M059J (cell line): ENCODE data around the gene SMG6. TPM values are rescaled to one million over a fixed set of nuclear protein-coding genes. Genes with fewer than 3 reads are reported as not detected.
A peak's percentile ranks its signal among the peaks of the same experiment; 100 is the strongest.
"Not testable (repeated sequence)": the region's sequence is repeated elsewhere in the genome, so short reads cannot be mapped to it uniquely, and the experiment has no call there.

Experiments
- DNase-seq: peaks from one replicate; pipeline ENCODE4 v3.0.0-alpha.2; 2012; ENCODE audit warnings: low read depth
- total RNA-seq: library from RNA; depleted of rRNA; stranded (reverse); fragments of >200 nt; shearing (Covaris generic); gene quantifications from 2 replicates; pipeline ENCODE4 v1.2.3, GENCODE V29; 2014

Gene SMG6
- total RNA-seq, 1 experiment from 2014 or later = 36.8 TPM

DNA sequence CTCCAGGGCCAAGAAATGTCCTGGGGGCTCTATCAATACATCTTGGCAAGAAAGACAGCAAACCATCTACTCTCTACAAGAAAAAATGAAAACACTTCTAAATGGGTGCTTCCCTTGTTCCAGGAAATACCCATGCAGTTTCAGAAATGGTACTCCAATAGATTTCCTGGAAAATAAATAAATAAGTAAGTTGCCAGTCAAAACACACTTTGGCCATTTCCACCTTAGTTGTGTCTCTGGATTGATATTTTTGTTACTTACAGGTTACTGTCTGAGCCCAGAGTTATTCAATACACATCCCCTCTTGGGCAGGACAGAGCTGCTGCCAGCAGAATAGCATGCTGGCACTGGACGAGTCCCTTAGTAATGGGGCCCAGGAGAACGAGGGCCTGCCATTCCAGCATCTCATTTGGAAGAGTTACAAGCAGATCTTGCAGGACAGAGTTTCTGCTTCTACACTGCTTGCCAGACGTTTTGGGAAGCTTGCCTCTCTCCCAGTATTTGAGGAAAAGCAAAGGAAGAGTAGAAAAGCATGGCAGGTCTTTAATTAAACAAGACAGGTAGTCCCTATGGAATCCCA is 100.5 kb downstream of the SMG6 start:
- DNase-seq = no peak

DNA sequence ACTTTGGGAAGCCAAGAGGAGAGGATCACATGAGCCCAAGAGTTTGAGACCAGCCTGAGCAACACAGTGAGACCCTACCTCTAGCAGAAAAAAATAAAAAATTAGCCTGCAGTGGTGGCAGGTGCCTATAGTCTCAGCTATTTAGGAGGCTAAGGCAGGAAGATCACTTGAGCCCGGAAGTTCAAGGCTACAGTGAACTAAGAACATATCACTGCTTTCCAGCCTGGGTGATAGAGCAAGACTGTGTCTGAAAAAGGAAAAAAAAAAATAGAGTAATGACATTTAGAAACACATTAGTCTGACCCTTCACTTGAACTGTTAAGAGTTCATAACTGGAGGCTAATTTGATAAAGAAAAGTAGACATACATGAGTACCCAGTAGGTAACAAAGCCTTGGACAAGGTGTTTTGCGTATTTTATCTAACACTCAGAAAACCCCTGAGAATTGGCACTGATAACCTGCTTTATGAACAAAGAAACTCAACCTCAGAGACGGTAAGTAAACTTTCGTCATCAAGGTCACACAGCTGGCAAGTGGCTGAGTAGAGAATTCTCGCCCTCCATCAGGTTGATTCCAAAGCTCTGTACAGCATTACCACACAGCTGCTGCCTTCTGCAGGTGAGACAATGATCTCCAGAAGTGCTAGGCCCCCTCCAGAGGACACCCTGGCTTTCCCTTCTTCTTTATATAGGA is 101.1 kb downstream of the SMG6 start:
- no peak for DNase-seq

DNA sequence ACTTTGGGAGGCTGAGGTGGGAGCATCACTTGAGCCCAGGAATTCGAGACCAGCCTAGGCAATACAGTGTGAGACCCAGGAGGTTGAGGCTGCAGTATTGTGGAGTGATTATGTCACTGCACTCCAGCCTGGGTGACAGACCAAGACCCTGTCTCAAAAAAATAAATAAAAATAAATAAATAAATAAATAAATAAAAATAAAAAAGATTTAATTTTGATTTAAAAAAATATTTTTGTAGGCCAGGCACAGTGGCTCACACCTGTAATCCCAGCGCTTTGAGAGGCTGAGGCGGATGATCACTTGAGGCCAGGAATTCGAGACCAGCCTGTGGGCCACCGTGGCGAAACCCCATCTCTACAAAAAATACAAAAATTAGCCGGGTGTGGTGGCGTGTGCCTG is 104.2 kb downstream of the SMG6 start:
- not testable (repeated sequence) for DNase-seq

DNA sequence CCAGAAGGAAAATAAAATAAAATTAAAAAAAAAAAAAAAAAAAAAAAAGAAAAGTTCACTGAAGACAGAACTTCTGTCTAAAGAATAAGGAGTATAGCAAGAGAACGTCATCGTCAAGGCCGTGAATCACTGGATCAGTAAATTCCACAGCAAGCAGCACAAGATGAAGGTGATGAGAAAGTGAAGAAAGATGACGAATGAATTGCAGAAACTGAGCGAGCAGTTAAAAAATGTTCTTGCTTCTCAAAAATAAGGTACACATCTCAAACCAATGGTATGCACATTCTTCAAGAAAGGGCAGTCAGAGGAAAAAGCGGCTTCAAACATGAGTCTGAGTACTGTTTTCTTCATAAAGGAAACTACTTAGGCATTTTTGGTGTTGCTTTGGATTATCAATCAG is 104.7 kb downstream of the SMG6 start:
- DNase-seq = no peak

DNA sequence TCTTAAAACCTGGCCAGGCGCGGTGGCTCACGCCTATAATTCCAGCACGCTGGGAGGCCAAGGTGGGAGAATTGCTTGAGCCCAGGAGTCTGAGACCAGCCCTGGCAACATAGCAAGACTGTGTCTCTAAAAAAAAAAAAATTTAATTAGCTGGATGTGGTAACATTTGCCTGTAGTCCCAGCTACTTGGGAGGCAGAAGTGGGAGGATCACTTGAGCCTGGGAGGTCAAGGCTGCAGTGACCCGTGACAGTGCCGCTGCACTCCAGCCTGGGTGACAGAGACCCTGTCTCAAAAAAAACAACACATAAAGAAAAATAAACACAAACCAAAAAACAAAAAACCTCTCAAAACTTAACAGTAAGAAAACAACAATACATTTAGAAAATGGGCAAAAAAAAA is 106.3 kb downstream of the SMG6 start:
- DNase-seq = no peak

DNA sequence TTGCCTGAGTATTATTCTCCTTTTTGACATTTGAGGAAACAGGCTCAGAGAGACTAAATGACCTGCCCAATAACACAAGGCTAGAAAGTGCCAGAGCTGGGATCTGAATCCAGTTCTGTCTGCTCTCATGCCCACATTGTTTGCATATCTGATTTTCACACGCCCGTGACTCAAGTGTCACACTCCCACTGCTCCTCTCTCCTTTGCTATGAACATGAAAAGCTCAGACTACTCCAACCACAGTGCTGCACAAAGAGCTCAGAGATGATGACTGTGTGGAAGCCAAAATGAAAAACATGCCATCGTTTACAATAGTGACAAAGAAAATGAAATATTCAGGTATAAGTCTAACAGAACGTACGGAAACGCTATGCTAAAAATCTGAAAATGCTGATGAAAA is 107.9 kb downstream of the SMG6 start:
- DNase-seq = peak; percentile 52

DNA sequence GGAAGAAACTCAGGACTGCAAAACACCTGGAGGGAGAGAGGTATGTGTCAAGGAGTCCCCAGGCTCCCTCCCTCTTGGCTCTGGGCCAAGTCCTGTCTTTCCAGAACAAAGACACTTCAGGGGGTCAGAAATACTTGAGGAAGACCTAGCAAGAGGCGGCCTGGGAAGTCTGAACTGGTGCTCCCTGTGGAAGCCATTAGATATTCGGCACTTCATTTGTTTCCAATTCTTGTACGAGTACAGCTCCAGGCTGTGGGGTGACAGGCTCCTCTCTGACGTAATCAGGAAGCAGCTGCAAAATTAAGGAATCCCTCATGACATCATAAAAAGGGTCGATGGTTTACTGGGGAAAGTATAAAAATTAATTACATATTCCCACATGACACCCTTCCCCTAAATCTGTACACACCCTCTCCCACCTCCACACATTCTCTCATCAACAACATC is 108.7 kb downstream of the SMG6 start:
- DNase-seq = no peak

DNA sequence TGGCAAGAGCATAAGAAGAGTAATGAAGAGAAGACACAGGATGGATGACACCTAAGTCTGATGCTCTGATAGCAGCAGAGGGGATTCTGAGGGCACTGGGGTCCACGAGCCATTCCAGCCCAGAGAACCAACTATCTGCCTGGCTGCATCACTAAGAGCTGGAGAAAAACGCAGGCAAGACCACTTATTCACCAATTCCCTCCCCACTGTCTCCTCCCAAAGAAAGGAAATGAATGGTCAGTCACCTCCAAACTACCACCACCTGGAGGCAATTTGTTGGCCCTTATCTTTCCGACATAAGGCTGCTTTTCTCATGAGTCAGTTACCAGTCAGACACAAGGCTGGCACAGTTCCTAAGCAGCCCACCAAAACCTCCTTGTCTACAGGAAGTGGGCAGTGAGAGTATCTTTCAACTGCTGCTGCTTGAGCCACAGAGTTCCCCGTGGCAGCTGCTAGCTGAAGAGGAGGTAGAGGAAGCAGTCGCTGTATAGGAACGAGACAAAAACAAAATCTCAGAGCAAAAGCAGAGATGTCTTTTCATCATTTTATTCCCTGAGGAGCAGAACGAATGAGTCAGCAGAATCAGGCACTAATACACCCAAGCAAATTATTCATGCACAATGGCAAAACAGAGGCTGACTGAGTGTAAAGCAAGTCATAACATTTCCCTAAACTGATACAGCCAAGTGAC is 111.1 kb downstream of the SMG6 start:
- peak; percentile 98 for DNase-seq

DNA sequence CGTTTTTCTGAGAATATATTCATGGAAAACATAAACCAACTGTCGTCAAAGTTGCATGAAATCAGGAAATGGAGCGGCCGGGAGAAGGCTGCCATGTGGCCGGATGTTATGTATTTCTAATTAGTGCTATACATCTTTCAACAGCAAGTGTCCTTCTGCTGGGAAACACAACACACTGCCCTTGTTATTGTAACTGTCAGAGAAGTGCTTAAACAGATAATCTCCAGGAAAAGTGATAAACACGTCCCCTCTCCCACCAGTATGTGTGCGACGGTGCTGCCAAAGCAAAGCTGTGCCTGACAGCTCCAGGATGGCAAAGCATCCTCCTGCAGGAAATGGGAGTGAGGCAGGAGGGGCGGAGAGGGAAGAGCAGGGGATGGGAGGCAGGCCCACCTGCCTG is 111.8 kb downstream of the SMG6 start:
- DNase-seq = no peak

DNA sequence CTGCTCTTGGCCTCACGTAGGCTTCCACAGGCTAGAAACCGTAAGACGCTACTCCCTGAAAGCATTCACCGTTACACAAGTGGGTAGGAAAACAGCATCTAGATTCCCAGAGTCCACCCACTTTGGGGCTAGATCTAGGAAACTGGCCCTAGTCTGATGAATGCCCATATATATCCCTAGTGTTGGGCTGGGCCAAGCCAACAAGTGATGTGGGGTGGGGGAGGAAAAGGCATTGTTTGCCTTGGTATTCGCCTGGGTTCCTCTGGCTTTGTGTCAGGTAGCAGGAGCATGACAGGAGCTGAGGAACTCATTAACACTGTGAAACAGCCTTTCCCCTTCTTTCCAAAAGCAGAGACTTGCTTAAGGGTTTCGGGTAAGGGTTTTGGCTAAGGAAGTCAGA is 112.4 kb downstream of the SMG6 start:
- no peak for DNase-seq

DNA sequence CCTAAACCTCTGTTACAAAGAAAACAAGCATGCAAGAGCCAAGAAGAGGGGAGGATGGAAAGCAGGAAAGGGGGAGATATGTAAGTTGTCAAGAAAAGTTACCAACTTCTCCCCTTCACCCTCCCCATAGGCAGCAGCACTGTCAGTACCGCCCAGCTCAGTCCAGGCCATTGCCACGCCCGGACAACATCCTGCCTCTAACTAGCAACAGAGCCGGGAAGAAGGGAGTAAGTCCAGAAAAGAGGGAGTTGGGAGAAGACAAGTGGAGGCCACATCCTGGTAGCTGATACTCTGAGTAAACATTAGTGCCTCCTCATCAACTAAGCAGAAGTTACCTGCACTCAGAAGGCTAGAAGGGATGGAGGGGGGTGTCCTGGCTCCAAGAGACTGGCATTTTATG is 113.6 kb downstream of the SMG6 start:
- no peak for DNase-seq

DNA sequence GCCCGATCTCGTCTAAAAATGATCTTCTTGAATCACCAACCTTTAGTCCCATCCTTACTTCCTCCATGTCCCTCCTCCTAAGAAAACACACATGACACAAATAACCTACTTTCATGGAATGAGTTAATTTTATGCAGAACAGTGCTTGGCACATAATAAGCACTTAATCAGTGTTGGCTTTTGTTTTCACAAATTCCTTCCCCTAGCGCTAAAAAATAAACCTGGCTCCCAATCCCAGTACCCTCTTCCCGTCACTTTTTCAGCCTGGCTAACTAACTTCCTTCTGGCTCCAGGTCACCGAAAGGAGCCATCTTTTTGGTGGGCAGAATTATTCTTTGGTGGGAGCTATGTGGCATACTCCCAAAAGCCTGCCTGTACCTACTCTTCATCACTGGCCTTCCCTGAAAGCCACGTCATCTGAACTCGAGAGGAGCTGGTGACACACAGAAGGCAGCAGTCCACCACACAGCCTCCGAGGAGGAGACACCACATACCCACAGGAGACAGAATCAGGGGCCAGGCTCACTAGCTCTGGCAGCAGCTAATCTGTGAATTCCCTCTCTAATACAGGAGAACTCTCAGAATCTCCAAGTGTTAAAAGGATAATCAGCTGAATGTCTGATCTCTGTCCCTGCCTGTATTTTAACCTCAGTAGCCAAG is 114.5 kb downstream of the SMG6 start:
- no peak for DNase-seq

DNA sequence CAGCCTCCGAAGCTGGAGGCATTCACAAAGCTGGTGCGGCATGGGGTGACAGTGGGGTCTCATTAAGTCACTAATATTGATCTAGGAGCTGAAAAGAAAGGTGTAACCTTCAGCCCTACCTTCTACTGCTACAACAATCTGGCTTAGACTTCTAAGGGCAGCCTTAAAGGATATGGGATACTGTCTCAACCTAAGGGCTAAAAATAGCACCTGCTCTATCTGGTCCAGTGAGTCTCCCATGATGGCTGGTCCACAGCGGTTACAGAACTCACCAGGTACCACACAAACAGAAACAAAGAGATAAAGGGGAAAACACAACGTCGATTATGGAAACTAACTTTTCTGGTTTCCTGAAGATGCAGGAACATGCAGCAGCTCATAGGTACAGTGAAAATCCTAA is 115.8 kb downstream of the SMG6 start:
- DNase-seq = no peak

DNA sequence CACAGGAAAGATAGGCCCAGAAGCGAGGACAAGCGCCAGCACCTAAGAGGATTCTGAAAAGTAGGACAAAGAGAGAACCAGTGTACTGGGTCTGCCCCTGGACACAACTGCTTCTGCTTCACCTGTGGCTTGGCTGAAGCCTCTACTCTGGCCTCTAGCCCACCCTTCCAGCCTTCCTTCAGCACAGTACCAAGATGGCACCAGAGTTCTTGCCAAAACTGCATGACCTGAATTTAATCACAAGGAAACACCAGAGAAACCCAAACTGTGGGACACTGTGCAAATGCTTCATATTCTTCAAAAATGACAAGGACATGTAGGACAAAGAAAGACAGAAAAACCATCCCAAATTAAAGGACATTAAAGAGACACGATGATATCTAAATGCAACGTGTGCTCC is 116.6 kb downstream of the SMG6 start:
- DNase-seq = no peak

DNA sequence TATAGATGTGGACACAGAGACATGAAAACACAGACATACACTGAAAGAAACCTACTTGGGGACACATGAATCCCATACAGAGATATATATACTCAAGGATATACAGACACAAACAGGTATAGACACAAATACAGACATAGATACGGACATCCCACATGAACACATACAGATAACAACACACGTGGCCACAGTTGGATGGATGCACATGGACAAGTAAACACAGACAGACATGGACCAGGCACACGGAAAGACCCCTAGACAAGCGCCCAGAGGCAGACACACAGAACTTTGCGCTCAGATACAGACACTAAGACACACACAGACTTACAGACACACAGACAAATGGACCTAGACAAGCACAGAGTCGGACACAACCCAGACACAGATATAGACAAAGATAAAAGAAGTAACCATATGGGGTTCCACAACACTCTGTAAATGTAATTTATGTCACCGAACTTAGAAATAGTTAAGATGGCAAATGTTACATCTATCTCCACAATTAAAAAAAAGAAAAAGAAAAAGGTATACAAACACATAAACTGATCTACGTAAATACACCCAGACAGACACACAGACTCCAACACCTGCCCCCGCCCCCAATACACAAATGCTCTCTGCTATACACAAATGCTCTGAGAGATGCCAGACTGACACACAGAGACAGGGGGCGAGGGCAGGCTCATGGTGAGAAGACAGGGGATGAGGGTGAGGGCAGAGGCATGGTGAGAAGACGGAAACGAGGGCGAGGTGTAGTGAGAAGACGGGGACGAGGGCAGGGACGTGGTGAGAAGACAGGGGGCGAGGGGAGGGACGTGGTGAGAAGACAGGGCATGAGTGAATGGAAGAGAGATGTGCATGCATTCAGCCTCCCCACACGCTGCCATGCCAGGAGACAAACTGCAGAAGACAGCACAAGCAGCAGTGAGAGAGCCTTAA is 118.3 kb downstream of the SMG6 start:
- no peak for DNase-seq

DNA sequence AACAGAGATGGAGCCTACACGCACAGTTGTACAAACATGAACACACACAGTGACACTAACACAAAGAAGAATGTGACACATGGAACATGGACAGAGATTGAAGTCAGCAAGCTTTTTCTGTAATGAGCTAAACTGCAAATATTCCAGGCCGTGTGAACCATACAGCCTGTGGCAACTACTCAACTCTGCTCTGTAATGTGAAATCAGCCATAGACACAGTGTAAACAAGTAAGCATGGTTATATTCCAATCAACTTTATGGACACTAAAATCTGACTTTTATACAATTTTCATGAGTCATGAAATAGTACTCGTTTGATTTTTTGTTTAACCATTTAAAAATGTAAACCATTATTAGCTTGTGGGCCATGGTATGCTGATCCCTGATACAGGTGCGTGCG is 120.2 kb downstream of the SMG6 start:
- DNase-seq = no peak

DNA sequence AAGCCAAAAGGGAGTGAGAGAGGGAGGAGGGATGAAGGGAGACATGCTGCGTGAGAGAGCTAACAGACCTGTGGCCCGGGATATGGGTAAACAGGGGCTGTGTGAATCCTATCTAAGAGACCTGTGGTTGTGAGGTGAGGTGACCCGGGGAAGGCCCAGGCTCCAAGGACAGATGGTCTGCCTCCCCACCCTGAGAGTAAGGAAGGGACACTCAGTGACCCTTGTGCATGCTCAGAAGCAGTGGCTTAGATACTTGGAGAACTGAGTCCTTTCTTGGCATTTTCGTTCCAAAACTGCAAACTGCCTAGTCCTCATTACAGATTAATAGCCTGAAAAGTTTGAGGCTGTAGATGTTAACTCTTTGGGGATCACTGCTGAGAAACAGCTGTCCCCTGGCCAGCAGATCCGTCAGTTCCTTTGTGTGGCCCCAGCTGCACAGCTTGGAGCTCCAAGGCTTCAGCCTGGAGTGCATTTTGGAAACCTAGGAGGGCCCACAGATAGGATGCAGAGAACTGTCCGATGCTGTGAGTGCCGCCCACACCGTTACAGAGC is 121.6 kb downstream of the SMG6 start:
- no peak for DNase-seq

DNA sequence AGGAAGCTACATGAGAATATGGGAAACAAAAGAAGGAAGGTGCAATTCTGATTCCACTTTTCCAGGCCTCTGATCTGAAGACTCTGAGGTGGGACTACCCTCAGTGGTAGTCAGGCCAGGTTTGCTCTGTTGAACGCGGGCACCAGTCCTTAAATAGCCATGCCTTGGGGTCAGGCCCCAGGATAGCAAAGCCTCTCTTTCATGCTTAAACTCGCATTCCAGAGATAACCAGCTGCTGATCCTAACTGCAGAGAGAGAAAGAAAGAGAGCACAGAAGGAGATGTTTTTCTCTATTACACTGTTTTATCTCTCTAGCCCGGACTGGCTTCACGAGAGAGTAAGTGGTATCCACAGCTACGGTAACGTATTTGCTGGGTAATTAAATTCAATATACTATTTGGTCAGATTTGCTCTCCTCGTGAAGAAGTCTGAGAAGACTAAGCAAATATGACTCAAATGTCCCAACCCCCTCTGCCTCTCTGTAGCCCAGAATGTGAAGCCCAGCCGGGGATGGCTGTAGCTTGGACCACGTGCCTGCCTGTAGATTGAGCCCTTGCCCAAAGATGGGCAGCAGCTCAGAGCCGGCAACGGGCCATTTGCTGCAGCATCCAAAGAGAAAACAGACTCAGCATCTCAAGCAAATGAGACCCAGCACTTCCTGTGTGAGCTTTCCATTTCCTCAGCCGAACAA is 122.2 kb downstream of the SMG6 start:
- DNase-seq = peak; percentile 63

DNA sequence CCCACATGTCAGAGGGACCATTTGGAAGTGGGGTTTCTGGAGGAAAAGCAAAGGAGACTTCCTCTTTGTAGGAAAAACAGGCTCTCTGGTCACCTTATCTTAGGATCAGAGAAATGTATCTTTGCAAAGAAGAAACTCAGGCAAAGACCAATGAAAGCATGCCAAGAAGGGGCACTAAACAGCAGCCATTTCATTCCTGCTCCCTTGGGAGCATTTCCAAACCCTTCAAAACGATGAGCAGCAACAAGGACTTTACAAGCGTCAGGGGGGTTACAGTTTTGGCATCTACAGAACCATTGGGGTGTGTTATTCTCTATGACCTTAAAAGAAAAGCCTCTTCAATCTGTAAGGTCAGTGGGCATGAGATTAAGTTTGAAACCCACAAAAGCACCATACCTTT is 122.8 kb downstream of the SMG6 start:
- no peak for DNase-seq

DNA sequence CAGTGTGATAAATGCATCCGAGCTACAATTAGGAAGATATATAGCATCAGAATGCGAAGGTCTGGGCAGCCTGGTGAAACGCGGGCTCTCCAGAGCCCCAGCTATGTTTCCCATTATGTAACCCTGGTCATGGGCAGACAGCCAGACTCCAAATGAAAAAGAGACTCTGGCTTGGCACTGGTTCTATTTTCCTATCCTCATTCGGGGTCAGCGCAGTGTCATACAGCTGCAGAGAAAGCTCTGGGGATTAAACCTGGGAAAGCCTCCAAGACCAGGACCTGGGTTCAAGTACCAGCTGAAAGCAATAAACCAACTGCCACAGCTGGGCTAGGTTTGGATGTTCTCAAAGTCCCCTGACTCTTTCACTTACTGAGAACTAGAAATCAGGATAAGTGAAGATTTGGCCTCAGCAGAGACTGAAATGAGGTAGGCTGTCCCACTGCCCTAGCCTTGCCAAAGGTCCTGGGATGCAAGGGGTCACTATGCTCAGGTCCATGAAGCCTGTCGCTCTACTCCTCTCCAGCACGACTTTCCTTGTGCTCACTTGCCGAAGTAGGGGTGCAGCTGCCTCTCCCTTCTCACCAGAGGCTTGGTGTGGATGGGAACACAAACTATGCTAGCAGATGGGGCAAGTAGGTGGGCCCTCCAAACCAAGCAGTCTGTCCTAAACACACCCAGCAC is 123.8 kb downstream of the SMG6 start:
- peak; percentile 87 for DNase-seq
